ENCODE data around the gene COMMD6. TPM values are rescaled to one million over a fixed set of nuclear protein-coding genes. Genes with fewer than 3 reads are reported as not detected.

The COMMD6 gene
- total RNA-seq, 1 donor from 2014 or later: 123 TPM

DNA sequence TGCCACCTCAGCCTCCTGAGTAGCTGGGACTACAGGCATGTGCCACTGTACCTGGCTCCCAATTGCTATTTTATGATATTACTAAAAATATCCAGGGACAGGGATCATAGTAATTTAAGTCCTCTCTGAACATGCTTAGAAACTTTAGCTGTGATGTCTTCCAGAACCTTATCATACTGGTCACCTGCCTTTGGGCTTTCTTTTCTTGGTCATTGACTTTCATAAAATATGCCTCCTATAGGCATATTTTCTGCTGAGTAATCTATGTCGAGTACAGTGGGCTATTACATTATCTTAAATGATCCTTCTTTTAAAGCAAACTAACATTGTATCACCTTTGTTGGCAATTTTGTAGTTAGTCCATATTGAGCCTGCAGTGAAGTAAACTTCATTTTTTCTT is 18.2 kb upstream of the COMMD6 start:
- Mint-ChIP-seq H3K4me1 (peaks cover 1% of the 10 kb centered on the region), H3K9me3 (no peaks in the 10 kb centered on the region), H3K36me3 (peaks cover 6% of the 10 kb centered on the region), H3K27me3 (ENCODE audit: insufficient read depth, low read depth) (no peaks in the 10 kb centered on the region), H3K27ac (no peak overlapping the region), H3K4me3 (no peak overlapping the region)
- no peaks in the 10 kb centered on the region for H4K20me1 ChIP-seq (ENCODE audit: low read depth)
- no peak overlapping the region for H3K27ac ChIP-seq
- DNase-seq (ENCODE audit: low spot score): no peak
- no peak overlapping the region for H3K4me3 ChIP-seq
- H3K9ac ChIP-seq: no peak overlapping the region
- H3K27me3 ChIP-seq: no peaks in the 10 kb centered on the region
- no peaks in the 10 kb centered on the region for H3K9me3 ChIP-seq (ENCODE audit: low read depth)
- TF ChIP-seq EZH2phosphoT487 (IDR thresholded peaks at IDR 0.05) (no peak), EZH2 (IDR thresholded peaks at IDR 0.05) (no peak)
- TF ChIP-seq, protein P1, sequence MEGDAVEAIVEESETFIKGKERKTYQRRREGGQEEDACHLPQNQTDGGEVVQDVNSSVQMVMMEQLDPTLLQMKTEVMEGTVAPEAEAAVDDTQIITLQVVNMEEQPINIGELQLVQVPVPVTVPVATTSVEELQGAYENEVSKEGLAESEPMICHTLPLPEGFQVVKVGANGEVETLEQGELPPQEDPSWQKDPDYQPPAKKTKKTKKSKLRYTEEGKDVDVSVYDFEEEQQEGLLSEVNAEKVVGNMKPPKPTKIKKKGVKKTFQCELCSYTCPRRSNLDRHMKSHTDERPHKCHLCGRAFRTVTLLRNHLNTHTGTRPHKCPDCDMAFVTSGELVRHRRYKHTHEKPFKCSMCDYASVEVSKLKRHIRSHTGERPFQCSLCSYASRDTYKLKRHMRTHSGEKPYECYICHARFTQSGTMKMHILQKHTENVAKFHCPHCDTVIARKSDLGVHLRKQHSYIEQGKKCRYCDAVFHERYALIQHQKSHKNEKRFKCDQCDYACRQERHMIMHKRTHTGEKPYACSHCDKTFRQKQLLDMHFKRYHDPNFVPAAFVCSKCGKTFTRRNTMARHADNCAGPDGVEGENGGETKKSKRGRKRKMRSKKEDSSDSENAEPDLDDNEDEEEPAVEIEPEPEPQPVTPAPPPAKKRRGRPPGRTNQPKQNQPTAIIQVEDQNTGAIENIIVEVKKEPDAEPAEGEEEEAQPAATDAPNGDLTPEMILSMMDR (IDR thresholded peaks at IDR 0.05): no peak
- H3F3A ChIP-seq (ENCODE audit: low read depth): no peaks in the 10 kb centered on the region
- H3K4me1 ChIP-seq: peaks cover 2% of the 10 kb centered on the region
- H3K36me3 ChIP-seq: no peaks in the 10 kb centered on the region
- H3K79me2 ChIP-seq (ENCODE audit: low read depth): peaks cover 25% of the 10 kb centered on the region
- no peak overlapping the region for H2AFZ ChIP-seq (replicated peaks)
- no peak overlapping the region for H3K4me2 ChIP-seq

DNA sequence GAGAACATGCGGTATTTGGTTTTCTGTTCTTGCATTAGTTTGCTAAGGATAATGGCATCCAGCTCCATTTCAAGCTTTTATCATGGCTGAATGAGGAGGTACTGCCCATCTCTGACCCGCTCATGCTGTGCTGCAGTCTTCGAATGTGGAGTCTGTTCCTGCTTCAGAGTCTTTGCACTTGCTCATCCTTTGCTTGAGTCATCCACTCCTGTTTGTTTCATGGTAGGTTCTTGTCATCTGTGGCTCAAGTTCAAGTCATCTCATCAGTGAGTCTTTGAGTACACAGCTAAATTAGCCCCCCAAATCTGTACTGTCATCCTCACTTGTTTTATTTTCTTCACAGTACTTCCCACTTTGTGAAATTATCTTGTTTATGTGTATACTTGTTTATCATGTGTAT is 17.3 kb upstream of the COMMD6 start:
- Histone ChIP-seq H3K9ac (no peak overlapping the region), H3K9me3 (ENCODE audit: low read depth) (no peaks in the 10 kb centered on the region), H3F3A (ENCODE audit: low read depth) (no peaks in the 10 kb centered on the region), H3K79me2 (ENCODE audit: low read depth) (peaks cover 33% of the 10 kb centered on the region), H3K27me3 (no peaks in the 10 kb centered on the region), H3K36me3 (no peaks in the 10 kb centered on the region), H3K4me2 (no peak overlapping the region), H3K27ac (no peak overlapping the region), H3K4me3 (no peak overlapping the region), H2AFZ (replicated peaks) (no peak overlapping the region), H4K20me1 (ENCODE audit: low read depth) (no peaks in the 10 kb centered on the region), H3K4me1 (peaks cover 7% of the 10 kb centered on the region)
- H3K4me3 Mint-ChIP-seq: no peak overlapping the region
- no peaks in the 10 kb centered on the region for H3K9me3 Mint-ChIP-seq
- TF ChIP-seq, protein P1 (IDR thresholded peaks at IDR 0.05): no peak
- TF ChIP-seq EZH2 (IDR thresholded peaks at IDR 0.05) (no peak), EZH2phosphoT487 (IDR thresholded peaks at IDR 0.05) (no peak)
- DNase-seq (ENCODE audit: low spot score): no peak
- H3K36me3 Mint-ChIP-seq: peaks cover 6% of the 10 kb centered on the region
- H3K4me1 Mint-ChIP-seq: peaks cover 9% of the 10 kb centered on the region
- H3K27me3 Mint-ChIP-seq (ENCODE audit: insufficient read depth, low read depth): no peaks in the 10 kb centered on the region
- no peak overlapping the region for H3K27ac Mint-ChIP-seq

DNA sequence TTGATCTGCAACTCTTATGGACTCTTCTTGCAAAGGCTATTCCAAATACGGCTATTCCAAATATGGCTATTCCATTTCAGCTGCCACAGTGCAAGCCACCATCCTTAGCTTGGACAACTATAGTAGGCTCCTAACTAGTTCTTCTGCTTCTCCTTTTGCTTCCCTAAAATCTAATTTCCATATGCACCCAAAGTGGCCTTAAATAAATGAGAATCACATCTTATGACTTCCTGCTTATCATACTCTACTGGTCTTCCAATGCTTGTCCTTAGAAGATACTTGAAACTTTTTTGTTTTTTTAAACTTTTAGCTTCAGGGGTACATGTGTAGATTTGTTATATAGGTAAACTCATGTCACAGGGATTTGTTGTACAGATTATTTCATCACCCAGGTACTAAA is 16.8 kb upstream of the COMMD6 start:
- Histone ChIP-seq H3K4me2 (no peak overlapping the region), H3K4me3 (no peak overlapping the region), H3K27me3 (no peaks in the 10 kb centered on the region), H3K27ac (no peak overlapping the region), H4K20me1 (ENCODE audit: low read depth) (no peaks in the 10 kb centered on the region), H3K36me3 (no peaks in the 10 kb centered on the region), H3K9me3 (ENCODE audit: low read depth) (no peaks in the 10 kb centered on the region), H2AFZ (replicated peaks) (no peak overlapping the region), H3F3A (ENCODE audit: low read depth) (peaks cover 3% of the 10 kb centered on the region), H3K4me1 (peaks cover 7% of the 10 kb centered on the region), H3K79me2 (ENCODE audit: low read depth) (peaks cover 33% of the 10 kb centered on the region), H3K9ac (no peak overlapping the region)
- no peaks in the 10 kb centered on the region for H3K9me3 Mint-ChIP-seq
- no peaks in the 10 kb centered on the region for H3K27me3 Mint-ChIP-seq (ENCODE audit: insufficient read depth, low read depth)
- peaks cover 6% of the 10 kb centered on the region for H3K36me3 Mint-ChIP-seq
- no peak for DNase-seq (ENCODE audit: low spot score)
- H3K27ac Mint-ChIP-seq: no peak overlapping the region
- no peak overlapping the region for H3K4me3 Mint-ChIP-seq
- peaks cover 9% of the 10 kb centered on the region for H3K4me1 Mint-ChIP-seq
- TF ChIP-seq EZH2phosphoT487 (IDR thresholded peaks at IDR 0.05) (no peak), EZH2 (IDR thresholded peaks at IDR 0.05) (no peak)
- TF ChIP-seq, protein P1 (IDR thresholded peaks at IDR 0.05): no peak

Measured in neural progenitor cell (in vitro differentiated cells).